SU-DHL-6 (cell line): ENCODE results near the gene SOBP.

Experiments
- H2AFZ ChIP-seq: fragments of 200-600 bp; sonication (generic); 2 replicates; pipeline ENCODE4 v1.6.1; 2014; ENCODE audit warnings: low read depth, mild to moderate bottlenecking, moderate library complexity, mixed read lengths, antibody characterized with exemption, low read length; ENCODE audit not compliant: severe bottlenecking
- H3F3A ChIP-seq: fragments of 200-600 bp; shearing (Covaris generic); 2 replicates; pipeline ENCODE4 v1.6.0; 2016; ENCODE audit warnings: antibody characterized with exemption, mild to moderate bottlenecking; ENCODE audit not compliant: insufficient read depth
- H3K27ac ChIP-seq: fragments of 200-600 bp; sonication (generic); 2 replicates; pipeline ENCODE4 v1.5.1; 2016; ENCODE audit warnings: low read depth, mild to moderate bottlenecking, low read length, moderate library complexity, mixed read lengths
- H3K27me3 ChIP-seq: fragments of 200-600 bp; sonication (generic), shearing (Covaris generic); 2 replicates; pipeline ENCODE4 v1.6.0; 2014; ENCODE audit warnings: mild to moderate bottlenecking, low read length
- H3K36me3 ChIP-seq: fragments of 200-600 bp; sonication (generic); 2 replicates; pipeline ENCODE4 v1.6.1; 2014; ENCODE audit warnings: mild to moderate bottlenecking, low read length, mixed read lengths
- H3K4me2 ChIP-seq: fragments of 300-600, 200-600 bp; shearing (Covaris generic), sonication (generic); 2 replicates; pipeline ENCODE4 v1.6.0; 2014; ENCODE audit warnings: low read length, low read depth, mild to moderate bottlenecking; ENCODE audit not compliant: poor library complexity, severe bottlenecking
- H3K4me3 ChIP-seq: fragments of 200-600 bp; sonication (generic); 2 replicates; pipeline ENCODE4 v1.5.1; 2014; ENCODE audit warnings: antibody characterized with exemption, low read length, mild to moderate bottlenecking, mixed read lengths; ENCODE audit not compliant: insufficient read depth, poor library complexity, severe bottlenecking
- H3K79me2 ChIP-seq: fragments of 200-600 bp; sonication (generic); 2 replicates; pipeline ENCODE4 v1.6.1; 2014; ENCODE audit warnings: mild to moderate bottlenecking, low read length, moderate library complexity; ENCODE audit not compliant: insufficient read depth
- H3K9ac ChIP-seq: fragments of 200-600 bp; sonication (generic); 2 replicates; pipeline ENCODE4 v1.7.0; 2014; ENCODE audit warnings: mild to moderate bottlenecking, low read length
- H3K9me2 ChIP-seq: fragments of 200-600 bp; sonication (generic); replicated peaks from 2 replicates; pipeline ENCODE4 v1.6.1; 2014; ENCODE audit warnings: low read length; ENCODE audit not compliant: insufficient read depth
- H3K9me3 ChIP-seq: fragments of 200-600 bp; sonication (generic); 2 replicates; pipeline ENCODE4 v1.6.1; 2014; ENCODE audit warnings: low read length, mixed read lengths; ENCODE audit not compliant: insufficient read depth
- H4K20me1 ChIP-seq: fragments of 200-600 bp; sonication (generic); 2 replicates; pipeline ENCODE4 v1.6.1; 2014; ENCODE audit warnings: low read depth, mild to moderate bottlenecking, antibody characterized with exemption, low read length, moderate library complexity, mixed read lengths
- CTCF ChIP-seq: fragments of 200-600 bp; sonication (generic); IDR thresholded peaks from one replicate; pipeline ENCODE4 v1.5.1; 2017; ENCODE audit warnings: antibody characterized with exemption, mild to moderate bottlenecking, low read length, moderate library complexity; ENCODE audit not compliant: insufficient read depth, poor library complexity, severe bottlenecking
- EZH2phosphoT487 ChIP-seq: fragments of 200-600 bp; sonication (generic), shearing (Covaris generic); conservative IDR thresholded peaks from 2 replicates; pipeline ENCODE4 v1.6.1; 2018; ENCODE audit warnings: mild to moderate bottlenecking, antibody characterized with exemption, low read length, moderate library complexity, mixed read lengths

Gene SOBP

GRCh38 chr6:107653183-107653580, 163.3 kb downstream of the SOBP start:
- H3K79me2 ChIP-seq, result no peaks in the 10 kb centered on the region
- peak overlapping the region; percentile 72 for H3K9ac ChIP-seq
- peak overlapping the region; percentile 3 for H3K4me3 ChIP-seq
- H4K20me1 ChIP-seq, result no peaks in the 10 kb centered on the region
- H3K9me3 ChIP-seq, result no peaks in the 10 kb centered on the region
- TF ChIP-seq CTCF (no peak), EZH2phosphoT487 (no peak)
- peak overlapping the region; percentile 98 for H3K27ac ChIP-seq
- H2AFZ ChIP-seq, result no peak overlapping the region
- no peaks in the 10 kb centered on the region for H3K9me2 ChIP-seq
- no peaks in the 10 kb centered on the region for H3K27me3 ChIP-seq
- peak overlapping the region; percentile 99 for H3K4me2 ChIP-seq
- H3K36me3 ChIP-seq, result no peaks in the 10 kb centered on the region
- H3F3A ChIP-seq, result peaks cover 59% of the 10 kb centered on the region

- TF ChIP-seq EZH2phosphoT487 (no peak), CTCF (no peak)
- H3K27ac ChIP-seq, result peak overlapping the region; percentile 98
Observed at GRCh38 chr6:107653861-107654394, 164.0 kb downstream of the SOBP start.

GRCh38 chr6:107654764-107655163, 164.8 kb downstream of the SOBP start:
- peaks cover 8% of the 10 kb centered on the region for H3K79me2 ChIP-seq
- no peaks in the 10 kb centered on the region for H3K9me2 ChIP-seq
- no peak overlapping the region for H2AFZ ChIP-seq
- TF ChIP-seq CTCF, result no peak
- no peak for TF ChIP-seq EZH2phosphoT487
- H3K9me3 ChIP-seq, result no peaks in the 10 kb centered on the region
- H3K27ac ChIP-seq, result peak overlapping the region; percentile 98
- no peak overlapping the region for H3K4me3 ChIP-seq
- H3K36me3 ChIP-seq, result no peaks in the 10 kb centered on the region
- H3F3A ChIP-seq, result peaks cover 73% of the 10 kb centered on the region
- H4K20me1 ChIP-seq, result no peaks in the 10 kb centered on the region
- no peaks in the 10 kb centered on the region for H3K27me3 ChIP-seq
- H3K4me2 ChIP-seq, result peak overlapping the region; percentile 99
- peak overlapping the region; percentile 72 for H3K9ac ChIP-seq

More at GRCh38 chr6:107653861-107654394, 164.0 kb downstream of the SOBP start:
- Histone ChIP-seq H2AFZ (no peak overlapping the region), H4K20me1 (no peaks in the 10 kb centered on the region), H3K9me3 (no peaks in the 10 kb centered on the region), H3K9ac (peak overlapping the region; percentile 72), H3K4me3 (peak overlapping the region; percentile 3), H3K4me2 (peak overlapping the region; percentile 99), H3F3A (peaks cover 67% of the 10 kb centered on the region), H3K9me2 (no peaks in the 10 kb centered on the region), H3K79me2 (no peaks in the 10 kb centered on the region), H3K36me3 (no peaks in the 10 kb centered on the region), H3K27me3 (no peaks in the 10 kb centered on the region)
